Measurements from ENCODE around the gene IQCK.

IQCK gene

GRCh38 chr16:19681637-19682036 is 36.4 kb upstream of the IQCK start:
- DNase-seq (ENCODE audit: low read depth) = no peak
- TF ChIP-seq CTCF (IDR thresholded peaks at IDR 0.05; ENCODE audit: control insufficient read depth, extremely low read depth, insufficient read depth) = no peak
- no peak overlapping the region for H3K4me3 ChIP-seq (ENCODE audit: low read depth, low read length)

GRCh38 chr16:19683453-19684236 is 34.4 kb upstream of the IQCK start:
- TF ChIP-seq CTCF (IDR thresholded peaks at IDR 0.05; ENCODE audit: control insufficient read depth, extremely low read depth, insufficient read depth) = no peak
- no peak for DNase-seq (ENCODE audit: low read depth)
- H3K4me3 ChIP-seq (ENCODE audit: low read depth, low read length) = no peak overlapping the region

- no peak for TF ChIP-seq CTCF (IDR thresholded peaks at IDR 0.05; ENCODE audit: control insufficient read depth, extremely low read depth, insufficient read depth)
- no peak overlapping the region for H3K4me3 ChIP-seq (ENCODE audit: low read depth, low read length)
- no peak for DNase-seq (ENCODE audit: low read depth)
Observed at GRCh38 chr16:19685176-19685575, 32.9 kb upstream of the IQCK start.

GRCh38 chr16:19687279-19687678 is 30.8 kb upstream of the IQCK start:
- H3K4me3 ChIP-seq (ENCODE audit: low read depth, low read length) = no peak overlapping the region
- DNase-seq (ENCODE audit: low read depth) = no peak
- TF ChIP-seq CTCF (IDR thresholded peaks at IDR 0.05; ENCODE audit: control insufficient read depth, extremely low read depth, insufficient read depth) = no peak

- no peak for DNase-seq (ENCODE audit: low read depth)
- H3K4me3 ChIP-seq (ENCODE audit: low read depth, low read length) = no peak overlapping the region
- no peak for TF ChIP-seq CTCF (IDR thresholded peaks at IDR 0.05; ENCODE audit: control insufficient read depth, extremely low read depth, insufficient read depth)
Observed at GRCh38 chr16:19688396-19689024, 29.6 kb upstream of the IQCK start.

GRCh38 chr16:19689342-19689741 is 28.7 kb upstream of the IQCK start:
- no peak for TF ChIP-seq CTCF (IDR thresholded peaks at IDR 0.05; ENCODE audit: control insufficient read depth, extremely low read depth, insufficient read depth)
- no peak for DNase-seq (ENCODE audit: low read depth)
- no peak overlapping the region for H3K4me3 ChIP-seq (ENCODE audit: low read depth, low read length)

Measured in LNCaP clone FGC (cell line).